Measurements from ENCODE around the gene BCR.

Gene BCR

GRCh38 chr22:23226497-23226850 lies 46.2 kb downstream of the BCR start:
- no peak for DNase-seq (ENCODE audit: low read depth)
- TF ChIP-seq CTCF (conservative IDR thresholded peaks at IDR 0.05; ENCODE audit: low read depth, low read length) = no peak
- no peak overlapping the region for H3K4me3 ChIP-seq (ENCODE audit: low read length)

DNA sequence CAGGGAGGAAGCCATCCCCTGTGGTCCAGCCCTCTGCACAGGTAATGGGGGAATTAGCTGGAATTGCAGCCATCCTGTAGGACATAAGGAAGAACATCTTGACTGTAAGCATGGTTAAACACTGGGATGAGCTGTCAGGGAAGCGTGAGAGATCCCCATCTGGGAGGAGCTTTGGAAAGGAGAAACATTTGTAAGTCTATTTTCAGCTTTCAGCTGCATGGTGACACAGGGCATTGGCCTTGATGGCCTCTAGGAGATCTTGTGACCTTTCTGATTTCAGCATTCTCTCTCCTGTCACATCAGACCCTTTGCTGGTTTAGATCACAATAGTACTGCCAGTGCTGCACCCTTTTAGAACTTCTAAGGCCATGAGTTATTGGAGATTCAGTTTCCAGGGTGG lies 47.1 kb downstream of the BCR start:
- H3K4me3 ChIP-seq (ENCODE audit: low read length) = no peak overlapping the region
- TF ChIP-seq CTCF (conservative IDR thresholded peaks at IDR 0.05; ENCODE audit: low read depth, low read length) = no peak
- no peak for DNase-seq (ENCODE audit: low read depth)

DNA sequence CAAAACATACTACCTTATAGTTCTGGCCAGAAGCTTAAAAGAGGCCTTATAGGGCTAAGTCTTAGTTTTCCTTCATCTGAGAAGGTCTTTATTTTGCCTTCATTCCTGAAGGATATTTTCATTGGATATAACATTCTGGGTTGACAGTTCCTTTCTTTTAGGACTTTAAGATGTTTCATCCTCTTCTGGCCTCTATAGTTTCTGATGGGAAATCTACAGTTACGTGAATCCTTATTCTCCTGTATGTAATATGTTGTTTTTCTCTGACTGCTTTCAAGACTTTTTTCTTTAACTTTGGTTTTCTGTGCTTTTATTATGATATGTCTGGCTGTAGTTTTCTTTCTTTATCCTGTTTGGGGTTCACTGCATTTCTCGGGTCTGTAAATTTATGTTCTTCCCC lies 48.2 kb downstream of the BCR start:
- TF ChIP-seq CTCF (conservative IDR thresholded peaks at IDR 0.05; ENCODE audit: low read depth, low read length) = no peak
- no peak overlapping the region for H3K4me3 ChIP-seq (ENCODE audit: low read length)
- no peak for DNase-seq (ENCODE audit: low read depth)

DNA sequence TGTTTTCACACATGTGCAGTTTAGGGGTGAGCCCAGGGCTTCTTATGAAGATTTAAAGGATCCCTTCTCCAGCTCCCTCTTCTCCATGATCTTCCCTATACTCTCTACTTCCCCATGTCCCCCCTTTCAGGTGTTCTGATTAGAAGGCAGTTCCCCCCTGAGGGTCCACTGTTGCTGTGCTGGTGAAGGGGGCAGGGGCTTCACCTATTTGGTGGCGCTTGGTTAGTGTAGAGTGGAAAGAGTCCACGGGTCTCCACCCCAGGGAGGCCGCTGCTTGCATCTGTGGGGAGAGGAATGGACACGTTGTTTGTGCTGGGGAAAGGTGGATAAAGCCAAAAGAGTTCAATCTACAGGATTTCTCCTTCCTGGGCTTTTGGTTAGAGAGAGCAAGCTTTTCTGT lies 49.3 kb downstream of the BCR start:
- TF ChIP-seq CTCF (conservative IDR thresholded peaks at IDR 0.05; ENCODE audit: low read depth, low read length) = no peak
- DNase-seq (ENCODE audit: low read depth) = no peak
- no peak overlapping the region for H3K4me3 ChIP-seq (ENCODE audit: low read length)

DNA sequence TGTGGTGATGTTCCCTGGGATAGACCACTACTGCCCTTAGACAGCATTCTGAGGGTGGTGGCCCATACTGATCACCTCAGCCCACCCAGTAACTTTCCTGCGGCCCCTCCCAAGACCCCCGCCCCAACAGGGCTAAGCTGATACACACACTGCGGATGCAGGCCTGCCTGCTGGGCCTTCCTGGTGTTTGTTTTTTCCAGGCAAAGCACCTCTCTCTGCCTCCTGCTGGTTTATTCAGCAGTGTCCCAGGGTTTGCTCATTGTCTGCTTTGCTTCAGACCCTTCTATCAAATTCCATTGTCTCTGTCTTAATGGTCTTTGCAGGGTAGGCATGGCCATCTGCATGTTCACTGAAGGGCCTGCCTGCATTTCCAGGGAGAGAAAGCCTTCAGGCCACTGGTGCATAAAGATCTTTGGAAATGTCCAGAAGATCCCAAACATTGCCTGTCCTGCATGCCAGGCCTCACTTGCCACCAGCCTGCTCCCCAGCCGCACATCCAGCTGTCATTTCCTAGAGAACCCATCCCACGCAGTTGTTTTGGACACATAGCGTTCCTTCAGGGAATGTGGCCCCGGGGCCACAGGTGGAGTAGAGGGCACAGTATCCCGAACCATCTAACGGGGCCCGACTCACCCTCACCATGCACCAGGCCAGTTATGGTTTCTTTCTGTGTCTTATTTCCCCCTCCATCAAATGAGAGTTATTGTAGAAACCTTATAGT lies 50.2 kb downstream of the BCR start:
- no peak for TF ChIP-seq CTCF (conservative IDR thresholded peaks at IDR 0.05; ENCODE audit: low read depth, low read length)
- H3K4me3 ChIP-seq (ENCODE audit: low read length) = no peak overlapping the region
- no peak for DNase-seq (ENCODE audit: low read depth)

DNA sequence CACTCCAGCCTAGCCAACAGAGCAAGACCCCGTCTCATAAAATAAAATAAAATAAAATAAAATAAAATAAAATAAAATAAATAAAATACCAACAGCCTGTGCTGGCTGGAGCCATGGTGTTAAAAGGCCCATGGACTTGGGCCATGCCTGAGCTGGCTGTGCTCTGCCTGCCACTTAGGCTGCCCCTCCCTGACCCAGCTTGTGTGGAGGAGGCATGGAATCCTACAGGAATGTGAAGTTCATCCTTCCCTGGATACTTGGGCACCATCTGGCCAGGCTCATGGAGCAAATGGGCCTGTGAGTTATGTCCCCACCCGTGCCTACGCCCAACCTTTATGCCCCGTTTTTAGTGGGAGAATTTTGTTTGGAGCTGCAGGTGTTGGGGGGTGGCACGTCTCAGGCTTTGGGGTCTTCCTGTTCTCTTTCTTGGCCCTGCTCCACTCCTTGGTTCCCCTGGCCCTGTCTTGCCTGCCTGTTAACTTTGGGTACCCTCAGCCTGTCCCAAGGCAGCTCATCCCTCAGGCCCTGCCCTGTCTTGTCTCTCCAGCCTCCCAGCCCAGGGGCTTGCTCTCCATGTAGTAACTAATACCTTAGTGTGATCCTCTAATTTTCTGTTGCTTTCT lies 51.3 kb downstream of the BCR start:
- H3K4me3 ChIP-seq (ENCODE audit: low read length) = no peak overlapping the region
- no peak for DNase-seq (ENCODE audit: low read depth)
- no peak for TF ChIP-seq CTCF (conservative IDR thresholded peaks at IDR 0.05; ENCODE audit: low read depth, low read length)
